Measurements from ENCODE around the gene LRP8. TPM values are rescaled to one million over a fixed set of nuclear protein-coding genes. Genes with fewer than 3 reads are reported as not detected.

The LRP8 gene
- total and polyA plus RNA-seq, 9 of the 15 experiments (the other 6 are each of a cell fraction or from before 2014, with no cell fraction given) = 7.1 to 56.1 (median 31.3) TPM

DNA sequence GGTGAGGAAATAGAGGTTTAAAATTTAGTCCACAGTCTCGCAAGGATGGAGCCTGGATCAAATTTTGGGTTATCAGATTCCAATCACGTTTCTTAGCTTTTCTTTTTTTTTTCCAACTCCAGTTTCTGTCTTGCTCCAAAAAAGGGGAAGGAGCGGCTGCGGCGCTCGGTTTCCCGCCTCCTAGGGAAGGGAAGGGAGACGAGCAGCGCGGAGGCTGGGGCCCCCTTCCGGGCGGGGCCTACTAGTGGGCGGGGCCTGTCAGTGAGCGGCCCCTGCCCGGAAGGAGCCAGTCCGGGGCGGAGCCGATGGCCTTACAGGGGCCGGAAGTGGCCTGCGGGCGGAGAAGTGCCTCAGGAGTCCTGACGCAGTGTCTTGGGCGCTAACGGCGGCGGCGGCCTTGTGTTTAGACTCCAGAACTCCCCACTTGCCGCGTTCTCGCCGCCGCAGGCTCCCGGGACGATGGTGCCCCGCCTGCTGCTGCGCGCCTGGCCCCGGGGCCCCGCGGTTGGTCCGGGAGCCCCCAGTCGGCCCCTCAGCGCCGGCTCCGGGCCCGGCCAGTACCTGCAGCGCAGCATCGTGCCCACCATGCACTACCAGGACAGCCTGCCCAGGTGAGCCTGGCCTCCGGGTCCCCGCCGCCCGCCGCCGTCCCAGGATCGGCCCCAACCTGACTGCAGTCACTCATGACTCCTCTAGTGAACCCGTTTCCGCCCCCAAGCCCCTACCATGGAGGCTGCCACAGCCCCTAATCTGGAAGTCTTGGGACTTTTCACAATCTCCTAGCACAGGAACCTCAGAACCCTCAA lies 131.2 kb downstream of the LRP8 start, which contains the start of gene CPT2 (continued):
- TF ChIP-seq, protein P1, sequence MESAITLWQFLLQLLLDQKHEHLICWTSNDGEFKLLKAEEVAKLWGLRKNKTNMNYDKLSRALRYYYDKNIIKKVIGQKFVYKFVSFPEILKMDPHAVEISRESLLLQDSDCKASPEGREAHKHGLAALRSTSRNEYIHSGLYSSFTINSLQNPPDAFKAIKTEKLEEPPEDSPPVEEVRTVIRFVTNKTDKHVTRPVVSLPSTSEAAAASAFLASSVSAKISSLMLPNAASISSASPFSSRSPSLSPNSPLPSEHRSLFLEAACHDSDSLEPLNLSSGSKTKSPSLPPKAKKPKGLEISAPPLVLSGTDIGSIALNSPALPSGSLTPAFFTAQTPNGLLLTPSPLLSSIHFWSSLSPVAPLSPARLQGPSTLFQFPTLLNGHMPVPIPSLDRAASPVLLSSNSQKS (CRISPR knock-in tag; IDR thresholded peaks at IDR 0.05) = no peak
- TF ChIP-seq U2AF1 (optimal IDR thresholded peaks at IDR 0.05; ENCODE audit: low read depth, low read length) = peak; percentile 39
- TF ChIP-seq, protein P2, sequence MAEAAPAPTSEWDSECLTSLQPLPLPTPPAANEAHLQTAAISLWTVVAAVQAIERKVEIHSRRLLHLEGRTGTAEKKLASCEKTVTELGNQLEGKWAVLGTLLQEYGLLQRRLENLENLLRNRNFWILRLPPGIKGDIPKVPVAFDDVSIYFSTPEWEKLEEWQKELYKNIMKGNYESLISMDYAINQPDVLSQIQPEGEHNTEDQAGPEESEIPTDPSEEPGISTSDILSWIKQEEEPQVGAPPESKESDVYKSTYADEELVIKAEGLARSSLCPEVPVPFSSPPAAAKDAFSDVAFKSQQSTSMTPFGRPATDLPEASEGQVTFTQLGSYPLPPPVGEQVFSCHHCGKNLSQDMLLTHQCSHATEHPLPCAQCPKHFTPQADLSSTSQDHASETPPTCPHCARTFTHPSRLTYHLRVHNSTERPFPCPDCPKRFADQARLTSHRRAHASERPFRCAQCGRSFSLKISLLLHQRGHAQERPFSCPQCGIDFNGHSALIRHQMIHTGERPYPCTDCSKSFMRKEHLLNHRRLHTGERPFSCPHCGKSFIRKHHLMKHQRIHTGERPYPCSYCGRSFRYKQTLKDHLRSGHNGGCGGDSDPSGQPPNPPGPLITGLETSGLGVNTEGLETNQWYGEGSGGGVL (CRISPR knock-in tag; IDR thresholded peaks at IDR 0.05) = no peak
- peak; percentile 18; the same call in 1 of the 2 replicates for TF ChIP-seq CREB1 (IDR thresholded peaks at IDR 0.05)
- peak; percentile 6; the same call in 1 of the 2 replicates for TF ChIP-seq CREB1 (CRISPR knock-in tag; IDR thresholded peaks at IDR 0.05)
- no peak for TF ChIP-seq ZSCAN32 (CRISPR knock-in tag; IDR thresholded peaks at IDR 0.05)
- TF ChIP-seq PHF20 (IDR thresholded peaks at IDR 0.05; ENCODE audit: partially characterized antibody) = peak; percentile 77
- no peak for TF ChIP-seq KDM1A (IDR thresholded peaks at IDR 0.05)
- peak; percentile 99 for TF ChIP-seq KAT7 (CRISPR knock-in tag; IDR thresholded peaks at IDR 0.05; ENCODE audit: borderline replicate concordance)
- TF ChIP-seq, protein P3, sequence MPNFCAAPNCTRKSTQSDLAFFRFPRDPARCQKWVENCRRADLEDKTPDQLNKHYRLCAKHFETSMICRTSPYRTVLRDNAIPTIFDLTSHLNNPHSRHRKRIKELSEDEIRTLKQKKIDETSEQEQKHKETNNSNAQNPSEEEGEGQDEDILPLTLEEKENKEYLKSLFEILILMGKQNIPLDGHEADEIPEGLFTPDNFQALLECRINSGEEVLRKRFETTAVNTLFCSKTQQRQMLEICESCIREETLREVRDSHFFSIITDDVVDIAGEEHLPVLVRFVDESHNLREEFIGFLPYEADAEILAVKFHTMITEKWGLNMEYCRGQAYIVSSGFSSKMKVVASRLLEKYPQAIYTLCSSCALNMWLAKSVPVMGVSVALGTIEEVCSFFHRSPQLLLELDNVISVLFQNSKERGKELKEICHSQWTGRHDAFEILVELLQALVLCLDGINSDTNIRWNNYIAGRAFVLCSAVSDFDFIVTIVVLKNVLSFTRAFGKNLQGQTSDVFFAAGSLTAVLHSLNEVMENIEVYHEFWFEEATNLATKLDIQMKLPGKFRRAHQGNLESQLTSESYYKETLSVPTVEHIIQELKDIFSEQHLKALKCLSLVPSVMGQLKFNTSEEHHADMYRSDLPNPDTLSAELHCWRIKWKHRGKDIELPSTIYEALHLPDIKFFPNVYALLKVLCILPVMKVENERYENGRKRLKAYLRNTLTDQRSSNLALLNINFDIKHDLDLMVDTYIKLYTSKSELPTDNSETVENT (CRISPR knock-in tag; IDR thresholded peaks at IDR 0.05) = peak; percentile 91
- no peak for TF ChIP-seq EWSR1 (IDR thresholded peaks at IDR 0.05; ENCODE audit: borderline replicate concordance, low read depth, partially characterized antibody)
- peak; percentile 50; the same call in 1 of the 2 replicates for TF ChIP-seq SOX6 (IDR thresholded peaks at IDR 0.05)
- peak; percentile 96 for TF ChIP-seq ELF1 (tag; IDR thresholded peaks at IDR 0.05)
- no peak for TF ChIP-seq TCF7 (IDR thresholded peaks at IDR 0.05; ENCODE audit: borderline replicate concordance)
- peak in 2 of 3 experiments; percentile 66 to 82 for TF ChIP-seq YY1 (IDR thresholded peaks at IDR 0.05; ENCODE audit: borderline replicate concordance in 1 of 3, control insufficient read depth in 1 of 3, extremely low read depth in 1 of 3, insufficient read depth in 3 of 3, insufficient read length in 1 of 3, insufficient replicate concordance in 2 of 3, low read depth in 1 of 3, low read length in 2 of 3)
- TF ChIP-seq SUPT5H (IDR thresholded peaks at IDR 0.05) = peak; percentile 92
- TF ChIP-seq ERF (CRISPR knock-in tag; IDR thresholded peaks at IDR 0.05) = peak; percentile 78; the same call in 1 of the 2 replicates
- TF ChIP-seq PTRF (tag; IDR thresholded peaks at IDR 0.05) = no peak
- no peak for TF ChIP-seq NCOA4 (IDR thresholded peaks at IDR 0.05; ENCODE audit: partially characterized antibody)
- TF ChIP-seq MBD2 (IDR thresholded peaks at IDR 0.05; ENCODE audit: borderline replicate concordance, low read depth) = peak; percentile 65; the same call in 1 of the 2 replicates
- TF ChIP-seq, protein P4, sequence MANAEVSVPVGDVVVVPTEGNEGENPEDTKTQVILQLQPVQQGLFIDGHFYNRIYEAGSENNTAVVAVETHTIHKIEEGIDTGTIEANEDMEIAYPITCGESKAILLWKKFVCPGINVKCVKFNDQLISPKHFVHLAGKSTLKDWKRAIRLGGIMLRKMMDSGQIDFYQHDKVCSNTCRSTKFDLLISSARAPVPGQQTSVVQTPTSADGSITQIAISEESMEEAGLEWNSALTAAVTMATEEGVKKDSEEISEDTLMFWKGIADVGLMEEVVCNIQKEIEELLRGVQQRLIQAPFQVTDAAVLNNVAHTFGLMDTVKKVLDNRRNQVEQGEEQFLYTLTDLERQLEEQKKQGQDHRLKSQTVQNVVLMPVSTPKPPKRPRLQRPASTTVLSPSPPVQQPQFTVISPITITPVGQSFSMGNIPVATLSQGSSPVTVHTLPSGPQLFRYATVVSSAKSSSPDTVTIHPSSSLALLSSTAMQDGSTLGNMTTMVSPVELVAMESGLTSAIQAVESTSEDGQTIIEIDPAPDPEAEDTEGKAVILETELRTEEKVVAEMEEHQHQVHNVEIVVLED (CRISPR knock-in tag; IDR thresholded peaks at IDR 0.05) = peak; percentile 18; the same call in 1 of the 2 replicates

Measured in K562 (cell line).